Measurements from ENCODE around the gene PDCL2. TPM values are rescaled to one million over a fixed set of nuclear protein-coding genes. Genes with fewer than 3 reads are reported as not detected.

PDCL2 gene
- total and polyA plus RNA-seq, 9 of the 15 experiments (the other 6 are each of a cell fraction or from before 2014, with no cell fraction given) = 0.62 to 2.5 (median 1.2) TPM

GRCh38 chr4:55635282-55635681 is 43.2 kb upstream of the PDCL2 start (continued):
- TF ChIP-seq ZBTB12 (CRISPR knock-in tag; IDR thresholded peaks at IDR 0.05) (no peak), ZFPM2 (CRISPR knock-in tag; IDR thresholded peaks at IDR 0.05) (no peak), ZNF764 (CRISPR knock-in tag; IDR thresholded peaks at IDR 0.05; ENCODE audit: low read depth) (no peak), MTA3 (IDR thresholded peaks at IDR 0.05; ENCODE audit: borderline replicate concordance) (no peak), XRCC4 (IDR thresholded peaks at IDR 0.05; ENCODE audit: extremely low read depth, insufficient read depth, insufficient read length) (no peak), ZNF197 (CRISPR knock-in tag; IDR thresholded peaks at IDR 0.05; ENCODE audit: low read depth) (no peak), HDAC1 (IDR thresholded peaks at IDR 0.05) (peak in 1 of 2 experiments; percentile 73; a peak in 2 of 4 replicates), MYNN (IDR thresholded peaks at IDR 0.05) (no peak), MYNN (CRISPR knock-in tag; IDR thresholded peaks at IDR 0.05) (no peak), RNF219 (CRISPR knock-in tag; IDR thresholded peaks at IDR 0.05) (no peak), DPF2 (IDR thresholded peaks at IDR 0.05) (peak; percentile 50), ZNF239 (CRISPR knock-in tag; IDR thresholded peaks at IDR 0.05) (no peak), HNRNPL (IDR thresholded peaks at IDR 0.05; ENCODE audit: low read depth, low read length) (no peak), ZBTB7A (IDR thresholded peaks at IDR 0.05; ENCODE audit: borderline replicate concordance, control insufficient read depth, low read depth, low read length) (no peak), ZNF76 (CRISPR knock-in tag; IDR thresholded peaks at IDR 0.05; ENCODE audit: borderline replicate concordance) (no peak), KDM4B (IDR thresholded peaks at IDR 0.05; ENCODE audit: borderline replicate concordance in 2 of 2, low read depth in 1 of 2) (no peak), EP300 (IDR thresholded peaks at IDR 0.05; ENCODE audit: low read length) (peak; percentile 19; the same call in 1 of the 2 replicates)

All from K562 (cell line).